ELR (cell line): ENCODE results near the gene BEST2.
"Not testable (repeated sequence)": the region's sequence is repeated elsewhere in the genome, so short reads cannot be mapped to it uniquely, and the experiment has no call there.

Source experiments
- DNase-seq: peaks from one replicate; pipeline ENCODE4 v3.0.0-alpha.2; 2015; ENCODE audit warnings: low read depth

Gene BEST2

DNA sequence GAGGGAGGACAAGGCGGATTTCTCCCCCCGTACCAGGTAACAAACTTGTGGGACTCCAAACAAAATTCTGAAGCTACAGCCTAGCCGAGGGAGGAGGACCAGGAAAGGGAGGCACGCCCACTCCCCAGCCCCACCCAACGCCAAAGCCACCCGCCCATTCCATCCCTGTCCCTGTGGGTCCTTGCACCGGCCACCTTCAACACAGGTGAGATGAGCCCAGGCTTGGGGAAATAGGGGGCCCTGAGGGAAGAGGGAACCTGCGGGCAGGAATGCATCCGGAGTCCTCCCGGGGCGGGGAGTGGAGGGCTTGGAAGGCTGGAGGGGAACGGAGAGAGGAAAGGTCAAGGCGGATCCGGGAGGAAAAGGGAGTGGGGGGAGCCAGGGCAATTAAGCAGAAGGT, at the start of gene BEST2:
Gene BEST2 (plus strand): TSS at position 157 of the 400 bp plus-strand sequence. CDS start 802 bp downstream, outside the sequence.
- DNase-seq: no peak

DNA sequence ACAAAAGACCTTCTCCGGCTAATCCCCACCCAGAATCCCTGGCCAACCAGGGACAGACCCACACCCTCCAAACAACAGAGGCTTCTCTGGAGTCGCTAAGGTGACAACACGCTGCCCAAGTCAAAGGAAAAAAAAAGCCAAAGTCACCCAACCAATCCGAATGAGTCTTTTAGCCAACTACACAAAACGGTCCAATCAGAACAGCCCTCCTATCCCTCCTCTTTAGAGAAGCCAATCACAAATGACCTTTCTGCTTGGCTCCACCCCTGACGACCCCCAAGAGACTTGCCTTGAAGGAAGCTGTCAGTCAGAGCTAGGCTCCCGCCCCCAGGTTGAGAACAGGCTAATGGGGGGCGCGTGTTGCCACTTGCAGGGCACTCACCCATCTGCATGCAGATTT, 48.5 kb upstream of the BEST2 start:
- peak; percentile 71 for DNase-seq

GRCh38 chr19:12705169-12705568, 46.4 kb upstream of the BEST2 start:
- no peak for DNase-seq

GRCh38 chr19:12705654-12706331, 45.8 kb upstream of the BEST2 start:
- no peak for DNase-seq

DNA sequence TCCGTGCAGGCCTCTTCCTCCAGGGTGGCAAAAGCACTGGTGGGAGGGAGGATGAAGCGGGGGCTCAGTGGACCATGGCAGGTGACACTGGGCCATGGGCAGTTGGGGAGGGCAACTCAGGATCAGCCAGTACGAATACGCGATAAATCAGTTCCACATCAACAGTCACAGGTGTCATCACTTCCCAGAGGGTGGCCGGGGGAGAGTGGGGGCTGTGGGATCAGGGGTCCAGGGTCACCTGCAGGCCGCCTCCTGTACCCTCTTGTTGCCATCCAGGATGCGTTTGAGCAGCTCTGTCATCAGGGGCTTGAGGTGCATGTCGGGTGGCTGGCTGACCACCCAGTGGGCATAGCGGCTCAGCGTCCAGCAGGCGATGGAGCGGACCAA, 45.3 kb upstream of the BEST2 start:
- DNase-seq: no peak

GRCh38 chr19:12708641-12709040, 43.0 kb upstream of the BEST2 start:
- no peak for DNase-seq

DNA sequence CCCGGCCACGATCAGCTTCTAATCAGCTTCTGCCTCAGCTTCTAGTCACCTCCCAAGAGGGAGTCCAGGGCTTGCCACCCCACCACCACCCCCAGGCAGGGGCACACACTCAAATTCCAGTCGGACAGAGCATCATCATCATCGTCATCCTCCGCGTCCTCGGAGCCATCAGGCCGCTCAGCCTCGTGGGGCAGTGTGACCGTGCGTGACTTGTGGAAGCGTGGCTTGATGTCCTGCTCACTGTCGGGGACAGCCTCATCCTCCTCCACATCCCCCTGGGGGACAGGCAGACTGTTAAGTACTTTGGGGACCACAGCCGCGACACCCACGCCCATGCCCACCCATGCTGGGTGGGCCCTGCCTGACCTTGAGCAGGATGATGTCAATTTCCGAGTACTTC, 40.4 kb upstream of the BEST2 start:
- no peak for DNase-seq

GRCh38 chr19:12712077-12712476, 39.5 kb upstream of the BEST2 start:
- not testable (repeated sequence) for DNase-seq

DNA sequence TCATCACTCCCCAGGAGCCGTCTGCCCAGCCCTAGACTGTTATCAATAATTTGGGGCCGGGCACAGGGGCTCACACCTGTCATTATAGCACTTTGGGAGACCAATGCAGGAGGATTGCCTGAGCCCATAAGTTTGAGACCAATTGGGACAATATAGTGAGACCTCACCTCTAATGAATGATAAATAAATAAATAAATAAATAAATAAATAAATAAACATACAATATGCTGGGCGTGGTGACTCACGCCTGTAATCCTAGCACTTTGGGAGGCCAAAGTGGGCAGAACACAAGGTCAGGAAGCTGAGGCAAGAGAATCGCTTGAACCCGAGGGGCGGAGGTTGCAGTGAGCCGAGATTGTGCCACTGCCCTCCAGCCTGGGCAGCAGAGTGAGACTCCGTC, 38.3 kb upstream of the BEST2 start:
- not testable (repeated sequence) for DNase-seq

DNA sequence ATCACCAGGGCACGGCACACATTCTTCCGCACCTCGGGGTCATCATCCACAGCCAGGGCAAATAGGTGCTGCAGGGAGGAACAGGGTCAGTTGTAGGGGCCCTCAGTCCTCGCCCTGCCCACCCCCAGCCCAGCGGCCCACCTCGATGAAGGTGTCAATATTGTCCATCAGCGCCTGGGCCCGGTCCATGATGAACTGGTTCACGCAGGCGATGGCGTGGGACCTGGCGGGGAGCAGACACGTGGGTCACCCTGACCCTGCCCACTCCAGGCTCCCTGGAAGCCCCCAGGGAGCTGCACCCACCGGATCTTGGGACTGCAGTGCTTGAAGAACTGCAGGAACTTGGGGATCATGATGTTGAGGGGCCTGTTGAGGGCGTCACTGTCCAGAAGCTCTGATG, 36.5 kb upstream of the BEST2 start:
- DNase-seq: no peak

- no peak for DNase-seq
Observed at GRCh38 chr19:12715929-12716328, 35.7 kb upstream of the BEST2 start.

DNA sequence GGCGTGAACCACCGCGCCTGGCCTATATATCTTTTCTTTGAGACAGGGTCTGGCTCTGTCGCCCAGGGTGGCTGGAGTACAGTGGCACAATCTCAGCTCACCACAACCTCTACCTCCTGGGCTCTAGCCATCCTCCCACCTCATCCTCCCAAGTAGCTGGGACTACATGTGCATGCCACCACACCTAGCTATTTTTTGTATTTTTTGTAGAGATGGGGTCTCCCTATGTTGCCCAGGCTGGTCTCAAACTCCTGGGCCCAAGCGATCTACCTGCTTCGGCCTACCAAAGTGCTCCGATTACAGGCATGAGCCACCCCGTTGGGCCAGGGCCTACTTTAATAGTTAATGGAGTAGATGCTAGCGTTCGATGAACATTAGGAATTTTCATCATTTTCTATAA, 31.3 kb upstream of the BEST2 start:
- DNase-seq: no peak

- peak; percentile 44 for DNase-seq
Observed at GRCh38 chr19:12720851-12721655, 30.5 kb upstream of the BEST2 start.

DNA sequence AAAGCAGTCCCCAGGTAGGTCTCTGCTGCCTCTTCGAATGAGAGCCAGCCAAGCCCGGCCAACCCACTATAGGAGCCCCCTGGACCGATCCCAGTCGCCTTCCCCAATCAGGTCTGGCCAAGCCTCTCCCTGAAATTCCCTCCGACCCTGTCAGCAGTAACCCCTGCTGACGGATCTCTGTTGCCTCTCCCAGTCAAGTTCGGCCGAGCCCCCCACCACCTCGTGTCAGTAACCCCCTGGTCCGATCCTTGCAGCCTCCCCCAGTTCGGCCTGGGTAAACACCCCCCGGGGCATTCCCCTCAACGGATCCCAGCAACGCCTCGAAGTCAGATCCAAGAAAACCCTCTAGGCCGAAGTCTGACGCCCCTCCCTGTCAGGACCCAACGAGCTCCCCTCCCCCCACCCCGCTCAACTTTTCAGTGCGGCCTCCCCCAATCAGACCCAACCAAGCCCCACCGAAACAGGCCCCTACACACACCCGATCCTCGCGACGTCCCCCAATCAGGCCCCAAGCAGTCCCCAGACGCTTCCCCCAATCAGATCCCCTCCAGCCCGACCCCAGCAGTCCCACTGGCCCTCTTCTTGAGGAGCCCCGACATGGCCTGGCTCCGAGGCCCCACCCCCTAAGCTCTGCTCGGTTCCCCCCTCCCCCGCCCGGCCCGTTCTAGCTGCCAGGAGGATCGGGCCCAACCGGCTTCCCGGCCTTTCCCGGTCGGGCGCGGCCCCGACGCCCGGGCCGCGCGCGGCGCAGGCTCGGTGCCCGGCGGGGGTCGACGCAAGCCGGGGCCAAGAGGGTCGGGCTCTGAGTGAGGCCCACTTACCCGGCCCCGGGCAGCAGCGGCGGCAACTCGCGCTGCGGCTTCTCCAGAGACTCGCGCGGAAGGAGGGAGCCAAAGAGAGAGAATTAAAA, 29.7 kb upstream of the BEST2 start:
- peak; percentile 82 for DNase-seq

DNA sequence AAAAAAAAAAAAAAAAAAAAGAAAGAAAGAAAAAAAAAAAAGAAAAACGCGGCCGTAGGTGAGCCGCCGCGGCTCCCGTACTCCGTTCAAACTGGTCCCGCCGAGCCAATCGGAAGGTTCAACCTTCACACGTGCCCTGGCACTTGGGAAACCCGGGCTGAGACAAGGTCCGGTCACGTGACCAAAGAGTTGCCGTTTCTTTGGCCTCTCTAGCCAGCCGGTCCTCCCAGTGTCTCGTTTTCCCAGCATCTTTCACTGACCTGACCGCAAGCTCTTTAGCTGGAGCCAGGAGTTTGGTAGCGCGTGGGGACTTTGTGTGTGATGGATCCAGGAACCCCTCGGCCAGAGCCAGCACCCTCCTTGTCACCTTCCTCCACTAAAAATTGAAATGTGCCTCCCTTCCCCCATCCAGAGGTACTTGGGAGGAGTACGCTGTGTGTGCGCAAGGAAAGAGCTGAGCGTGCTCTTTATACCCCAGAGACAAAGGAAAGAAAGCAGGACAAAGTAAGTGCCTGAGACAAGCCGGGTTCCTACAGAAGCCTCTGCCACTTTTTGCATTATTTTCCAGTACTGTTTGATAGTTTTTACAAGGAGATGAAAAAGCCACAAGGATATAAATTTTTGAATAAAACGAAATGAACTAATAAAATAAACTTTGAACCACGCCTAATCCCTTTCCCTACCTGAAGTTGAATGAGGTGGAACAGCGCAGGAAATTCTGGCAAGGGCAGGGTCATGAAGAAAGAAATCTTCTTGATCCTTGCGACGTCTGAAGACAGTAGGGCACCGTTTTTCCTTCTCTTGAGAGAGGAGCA, 28.8 kb upstream of the BEST2 start:
- DNase-seq: peak; percentile 100

DNA sequence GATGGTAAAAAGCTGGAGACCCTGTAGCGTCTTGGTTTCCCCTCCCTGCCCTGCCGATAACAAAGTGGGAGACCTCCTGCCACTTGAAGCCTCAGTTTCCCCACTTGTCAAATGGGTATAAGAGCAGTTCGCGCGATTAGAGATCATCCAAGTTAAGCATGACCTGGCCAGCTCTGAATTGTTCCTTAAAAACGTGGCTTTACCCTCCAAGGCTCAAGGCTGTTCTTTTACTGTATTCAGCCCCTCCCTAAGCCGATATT, 28.3 kb upstream of the BEST2 start:
- peak; percentile 33 for DNase-seq

- DNase-seq: peak; percentile 84
Observed at GRCh38 chr19:12723641-12724426, 27.8 kb upstream of the BEST2 start, which contains the start of gene TNPO2. Gene TNPO2 (minus strand): TSS chr19:12723932. CDS start chr19:12720977, 2,955 bp downstream.

DNA sequence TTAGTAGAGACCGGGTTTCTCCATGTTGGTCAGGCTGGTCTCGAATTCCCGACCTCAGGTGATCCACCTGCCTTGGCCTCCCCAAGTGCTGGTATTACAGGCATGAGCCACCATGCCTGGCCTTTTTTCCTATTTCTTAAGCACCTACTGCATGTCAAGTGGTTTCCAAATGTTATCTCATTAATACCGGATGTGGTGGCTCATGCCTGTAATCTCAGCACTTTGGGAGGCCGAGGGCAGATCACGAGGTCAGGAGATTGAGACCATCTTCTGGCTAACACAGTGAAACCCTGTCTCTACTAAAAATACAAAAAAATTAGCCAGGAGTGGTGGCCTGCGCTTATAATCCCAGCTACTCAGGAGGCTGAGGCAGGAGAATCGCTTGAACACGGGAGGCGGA, 26.0 kb upstream of the BEST2 start:
- DNase-seq: not testable (repeated sequence)

GRCh38 chr19:12726988-12727316, 24.6 kb upstream of the BEST2 start:
- no peak for DNase-seq

- no peak for DNase-seq
Observed at GRCh38 chr19:12727745-12728433, 23.7 kb upstream of the BEST2 start.

GRCh38 chr19:12730064-12730463, 21.5 kb upstream of the BEST2 start:
- DNase-seq: no peak
